SK-N-SH treated with all-trans-retinoic acid at 6 μM for 48 hours (cell line): ENCODE results near the gene SLC22A12.

Experiments
- CSDC2 ChIP-seq: fragments of 250-450 bp; sonication (Bioruptor Pico); IDR thresholded peaks from 2 replicates; pipeline ENCODE4 v1.5.0; 2020; ENCODE audit warnings: mild to moderate bottlenecking, moderate library complexity
- PPARA ChIP-seq: fragments of 250-450 bp; sonication (Bioruptor Pico); IDR thresholded peaks from 2 replicates; pipeline ENCODE4 v1.5.0; 2020; ENCODE audit warnings: mild to moderate bottlenecking, borderline replicate concordance
- ZFP30 ChIP-seq: fragments of 450-650 bp; formaldehyde crosslinking; IDR thresholded peaks from 2 replicates; pipeline ENCODE4 v1.5.0; 2022; ENCODE audit warnings: mild to moderate bottlenecking, moderate library complexity
- TF ChIP-seq, protein P1 (sequence below): fragments of 250-450 bp; sonication (Bioruptor Pico); IDR thresholded peaks from 2 replicates; pipeline ENCODE4 v1.8.0; 2021; ENCODE audit warnings: low read depth, mild to moderate bottlenecking, moderate library complexity, borderline replicate concordance

DNA sequence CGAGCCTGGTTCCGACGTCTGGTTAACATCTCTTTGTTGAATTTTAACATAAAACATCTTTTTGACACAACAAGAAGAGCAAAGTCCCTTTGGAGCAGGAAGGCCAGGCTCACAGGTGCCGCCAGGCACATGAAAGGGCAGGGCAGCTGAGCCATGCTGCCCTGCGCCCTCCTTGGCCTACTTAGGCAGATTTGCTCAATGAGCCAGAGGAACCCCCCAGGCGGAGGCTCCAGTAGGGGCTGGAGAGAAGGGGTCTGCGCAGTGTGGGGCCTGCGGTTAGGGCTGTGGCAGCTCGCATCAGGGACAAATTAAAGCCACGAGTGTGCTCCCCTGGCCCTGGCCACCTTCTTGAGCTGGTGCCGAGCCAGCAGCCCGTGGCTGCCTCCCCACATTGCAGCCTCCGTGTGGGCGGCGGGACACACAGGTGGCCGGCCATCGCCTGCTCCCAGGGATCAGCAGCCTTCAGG is 9.9 kb upstream of the SLC22A12 start:
- TF ChIP-seq PPARA (CRISPR knock-in tag) (no peak), CSDC2 (no peak), ZFP30 (CRISPR knock-in tag) (no peak)
- TF ChIP-seq, protein P1, sequence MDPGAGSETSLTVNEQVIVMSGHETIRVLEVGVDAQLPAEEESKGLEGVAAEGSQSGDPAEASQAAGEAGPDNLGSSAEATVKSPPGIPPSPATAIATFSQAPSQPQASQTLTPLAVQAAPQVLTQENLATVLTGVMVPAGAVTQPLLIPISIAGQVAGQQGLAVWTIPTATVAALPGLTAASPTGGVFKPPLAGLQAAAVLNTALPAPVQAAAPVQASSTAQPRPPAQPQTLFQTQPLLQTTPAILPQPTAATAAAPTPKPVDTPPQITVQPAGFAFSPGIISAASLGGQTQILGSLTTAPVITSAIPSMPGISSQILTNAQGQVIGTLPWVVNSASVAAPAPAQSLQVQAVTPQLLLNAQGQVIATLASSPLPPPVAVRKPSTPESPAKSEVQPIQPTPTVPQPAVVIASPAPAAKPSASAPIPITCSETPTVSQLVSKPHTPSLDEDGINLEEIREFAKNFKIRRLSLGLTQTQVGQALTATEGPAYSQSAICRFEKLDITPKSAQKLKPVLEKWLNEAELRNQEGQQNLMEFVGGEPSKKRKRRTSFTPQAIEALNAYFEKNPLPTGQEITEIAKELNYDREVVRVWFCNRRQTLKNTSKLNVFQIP (CRISPR knock-in tag), result no peak
